Colonic mucosa (tissue), 4 donors: Measurements from ENCODE around the gene CEP250. TPM values are rescaled to one million over a fixed set of nuclear protein-coding genes. Genes with fewer than 3 reads are reported as not detected.
A peak's percentile ranks its signal among the peaks of the same experiment; 100 is the strongest.

Source experiments
- DNase-seq: peaks from one replicate; pipeline ENCODE4 v3.0.0-alpha.2; 2020
- H3K27ac ChIP-seq: fragments of 200-600 bp; one replicate; pipeline ENCODE4 v1.8.0; 2021
- H3K27me3 ChIP-seq: fragments of 200-600 bp; one replicate; pipeline ENCODE4 v1.8.0; 2021
- H3K36me3 ChIP-seq: fragments of 200-600 bp; one replicate; pipeline ENCODE4 v1.8.0; 2021
- H3K4me1 ChIP-seq: fragments of 200-600 bp; one replicate; pipeline ENCODE4 v1.8.0; 2021; ENCODE audit warnings: mild to moderate bottlenecking
- H3K4me3 ChIP-seq: fragments of 200-600 bp; one replicate; pipeline ENCODE4 v1.8.0; 2021
- H3K9ac ChIP-seq, 2 donors: one replicate each; pipeline ENCODE4 v1.7.0; 2013; ENCODE audit warnings: control low read depth in 2 of 2, low read depth in 2 of 2, low read length in 2 of 2
- H3K9me3 ChIP-seq: fragments of 200-600 bp; one replicate; pipeline ENCODE4 v1.8.0; 2021
- intact Hi-C: fragments of 100-400 bp; cut with DNase I; formaldehyde crosslinking; loops from one replicate; pipeline ENCODE4 v1.14.1; 2022
- total RNA-seq, 2 donors: library from RNA; stranded (reverse); fragmentation: NEBNext Ultra II Directional in 1 of 2; extraction: Animal tissue kit (Norgen Biotek cat#: 25700) in 1 of 2; gene quantifications; one replicate each; pipeline ENCODE4 v1.2.1, GENCODE V29; 2021
- TF ChIP-seq, protein P1 (sequence below): fragments of 200-600 bp; IDR thresholded peaks from one replicate; pipeline ENCODE4 v1.8.0; 2022; ENCODE audit warnings: antibody characterized with exemption, mild to moderate bottlenecking
- donor health status: healthy.
- donor health status: DM: no; HTN: no; CAD: no.
- donor health status: DM: no; HTN: no; CAD: no.

CEP250 gene
- total RNA-seq, 2 donors from 2014 or later: 30.7 to 41.5 TPM

DNA sequence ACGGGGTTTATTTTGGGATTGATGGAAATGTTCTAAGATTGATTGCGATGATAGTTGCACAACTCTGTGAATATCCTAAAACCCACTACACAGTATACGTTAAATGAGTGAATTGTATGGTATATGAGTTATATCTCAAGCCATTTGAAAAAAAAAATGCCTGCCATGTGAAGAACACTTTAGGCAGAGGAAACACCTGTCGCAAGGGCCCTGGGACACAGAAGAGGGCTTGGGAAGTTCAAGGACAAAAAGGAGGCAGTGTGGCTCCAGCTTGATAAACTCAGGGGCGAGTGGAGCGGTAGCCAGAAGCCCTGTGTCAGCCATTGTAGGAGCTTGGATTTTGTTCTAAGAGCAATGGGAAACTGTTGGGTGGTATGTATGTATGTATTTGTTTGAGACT, 37.0 kb downstream of the CEP250 start:
- Histone ChIP-seq H3K9ac (no peak overlapping the region), H3K27ac (no peak overlapping the region), H3K9me3 (no peaks in the 10 kb centered on the region), H3K4me3 (no peak overlapping the region), H3K4me1 (no peaks in the 10 kb centered on the region), H3K36me3 (no peaks in the 10 kb centered on the region), H3K27me3 (no peaks in the 10 kb centered on the region)
- no peak for DNase-seq
- intact Hi-C loops: no loop called here
- TF ChIP-seq, protein P1, sequence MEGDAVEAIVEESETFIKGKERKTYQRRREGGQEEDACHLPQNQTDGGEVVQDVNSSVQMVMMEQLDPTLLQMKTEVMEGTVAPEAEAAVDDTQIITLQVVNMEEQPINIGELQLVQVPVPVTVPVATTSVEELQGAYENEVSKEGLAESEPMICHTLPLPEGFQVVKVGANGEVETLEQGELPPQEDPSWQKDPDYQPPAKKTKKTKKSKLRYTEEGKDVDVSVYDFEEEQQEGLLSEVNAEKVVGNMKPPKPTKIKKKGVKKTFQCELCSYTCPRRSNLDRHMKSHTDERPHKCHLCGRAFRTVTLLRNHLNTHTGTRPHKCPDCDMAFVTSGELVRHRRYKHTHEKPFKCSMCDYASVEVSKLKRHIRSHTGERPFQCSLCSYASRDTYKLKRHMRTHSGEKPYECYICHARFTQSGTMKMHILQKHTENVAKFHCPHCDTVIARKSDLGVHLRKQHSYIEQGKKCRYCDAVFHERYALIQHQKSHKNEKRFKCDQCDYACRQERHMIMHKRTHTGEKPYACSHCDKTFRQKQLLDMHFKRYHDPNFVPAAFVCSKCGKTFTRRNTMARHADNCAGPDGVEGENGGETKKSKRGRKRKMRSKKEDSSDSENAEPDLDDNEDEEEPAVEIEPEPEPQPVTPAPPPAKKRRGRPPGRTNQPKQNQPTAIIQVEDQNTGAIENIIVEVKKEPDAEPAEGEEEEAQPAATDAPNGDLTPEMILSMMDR: no peak

- H3K9ac ChIP-seq: no peak overlapping the region
- H3K9me3 ChIP-seq: no peaks in the 10 kb centered on the region
- DNase-seq: no peak
- H3K27me3 ChIP-seq: no peaks in the 10 kb centered on the region
- no peak overlapping the region for H3K27ac ChIP-seq
- intact Hi-C loops: no loop called here
- no peaks in the 10 kb centered on the region for H3K36me3 ChIP-seq
- H3K4me1 ChIP-seq: no peaks in the 10 kb centered on the region
- TF ChIP-seq, protein P1: no peak
- H3K4me3 ChIP-seq: no peak overlapping the region
These were observed 41.1 kb downstream of the CEP250 start for GRCh38 chr20:35496481-35496880.

- TF ChIP-seq, protein P1: no peak
- no peak overlapping the region for H3K27ac ChIP-seq
These were observed 41.9 kb downstream of the CEP250 start for GRCh38 chr20:35497320-35497719.

GRCh38 chr20:35497780-35498189, 42.4 kb downstream of the CEP250 start:
- no peak for DNase-seq
- H3K9ac ChIP-seq: no peak overlapping the region
- H3K4me1 ChIP-seq: no peaks in the 10 kb centered on the region
- TF ChIP-seq, protein P1: no peak
- H3K9me3 ChIP-seq: no peaks in the 10 kb centered on the region
- H3K36me3 ChIP-seq: no peaks in the 10 kb centered on the region
- H3K27ac ChIP-seq: no peak overlapping the region
- H3K4me3 ChIP-seq: no peak overlapping the region
- intact Hi-C loops: no loop called here
- H3K27me3 ChIP-seq: no peaks in the 10 kb centered on the region

More at GRCh38 chr20:35497320-35497719, 41.9 kb downstream of the CEP250 start:
- Histone ChIP-seq H3K9ac (peak overlapping the region in 1 of 2 donors; percentile 5), H3K36me3 (no peaks in the 10 kb centered on the region), H3K9me3 (no peaks in the 10 kb centered on the region), H3K27me3 (no peaks in the 10 kb centered on the region), H3K4me3 (no peak overlapping the region), H3K4me1 (no peaks in the 10 kb centered on the region)
- no peak for DNase-seq
- intact Hi-C loops: no loop called here

DNA sequence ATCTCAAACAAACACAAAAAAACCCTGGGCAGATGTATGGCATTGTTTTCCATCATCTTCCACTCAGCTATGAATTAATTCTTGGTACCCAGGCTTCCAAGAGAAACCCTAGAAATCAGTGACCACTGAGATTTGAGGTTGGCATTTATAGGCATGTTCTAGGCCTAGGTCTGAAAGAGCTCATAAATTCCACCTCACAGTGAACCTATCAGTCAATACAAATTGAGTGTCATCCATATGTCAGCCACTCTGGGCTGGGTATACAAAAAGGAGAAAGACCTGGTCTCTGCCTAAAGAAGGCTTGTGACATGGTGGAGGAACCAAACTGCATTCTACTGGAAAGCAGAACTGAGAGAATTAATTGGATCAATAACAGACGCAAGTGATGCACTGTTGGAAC, 43.9 kb downstream of the CEP250 start:
- H3K4me1 ChIP-seq: no peaks in the 10 kb centered on the region
- H3K36me3 ChIP-seq: no peaks in the 10 kb centered on the region
- H3K9me3 ChIP-seq: no peaks in the 10 kb centered on the region
- no peak for DNase-seq
- H3K9ac ChIP-seq: no peak overlapping the region
- H3K27me3 ChIP-seq: no peaks in the 10 kb centered on the region
- H3K4me3 ChIP-seq: no peak overlapping the region
- H3K27ac ChIP-seq: no peak overlapping the region
- intact Hi-C loops: no loop called here
- TF ChIP-seq, protein P1: no peak

GRCh38 chr20:35502352-35502751, 47.0 kb downstream of the CEP250 start:
- Histone ChIP-seq H3K9me3 (no peaks in the 10 kb centered on the region), H3K36me3 (no peaks in the 10 kb centered on the region), H3K27me3 (no peaks in the 10 kb centered on the region), H3K27ac (no peak overlapping the region), H3K9ac (no peak overlapping the region), H3K4me3 (no peak overlapping the region), H3K4me1 (no peaks in the 10 kb centered on the region)
- TF ChIP-seq, protein P1: no peak
- no peak for DNase-seq
- intact Hi-C loops: no loop called here
